NCI-H2196 (cell line): ENCODE results near the gene TSTD1.

ENCODE experiments used
- DNase-seq: peaks from one replicate; lab custom pipeline; 2025; ENCODE audit not compliant: unreplicated experiment; lab: John Stamatoyannopoulos, UW

Gene TSTD1

DNA sequence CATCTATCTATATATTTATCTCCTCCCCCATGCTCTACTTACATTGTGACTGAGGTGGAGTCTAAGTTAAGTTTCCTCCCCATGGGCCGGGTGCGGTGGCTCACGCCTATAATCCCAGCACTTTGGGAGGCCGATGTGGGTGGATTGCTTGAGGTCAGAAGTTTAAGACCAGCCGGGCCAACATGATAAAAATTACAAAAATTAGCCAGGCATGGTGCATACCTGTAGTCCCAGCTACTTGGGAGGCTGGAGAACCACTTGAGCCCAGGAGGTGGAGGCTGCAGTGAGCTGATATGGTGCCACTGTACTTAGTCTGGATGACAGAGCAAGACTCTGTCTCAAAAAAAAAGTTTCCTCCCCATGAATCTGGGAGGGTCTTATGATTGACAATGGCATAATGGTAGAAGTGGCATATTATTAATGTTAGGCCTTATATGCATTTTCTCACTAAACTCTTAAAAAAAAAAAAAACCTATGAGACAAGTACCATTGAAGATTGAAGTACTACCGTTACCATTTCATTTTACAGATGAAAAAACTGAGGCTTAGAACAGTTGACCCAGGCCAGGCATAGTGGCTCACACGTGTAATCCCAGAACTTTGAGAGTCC lies 29.1 kb downstream of the TSTD1 start:
- DNase-seq = no peak

DNA sequence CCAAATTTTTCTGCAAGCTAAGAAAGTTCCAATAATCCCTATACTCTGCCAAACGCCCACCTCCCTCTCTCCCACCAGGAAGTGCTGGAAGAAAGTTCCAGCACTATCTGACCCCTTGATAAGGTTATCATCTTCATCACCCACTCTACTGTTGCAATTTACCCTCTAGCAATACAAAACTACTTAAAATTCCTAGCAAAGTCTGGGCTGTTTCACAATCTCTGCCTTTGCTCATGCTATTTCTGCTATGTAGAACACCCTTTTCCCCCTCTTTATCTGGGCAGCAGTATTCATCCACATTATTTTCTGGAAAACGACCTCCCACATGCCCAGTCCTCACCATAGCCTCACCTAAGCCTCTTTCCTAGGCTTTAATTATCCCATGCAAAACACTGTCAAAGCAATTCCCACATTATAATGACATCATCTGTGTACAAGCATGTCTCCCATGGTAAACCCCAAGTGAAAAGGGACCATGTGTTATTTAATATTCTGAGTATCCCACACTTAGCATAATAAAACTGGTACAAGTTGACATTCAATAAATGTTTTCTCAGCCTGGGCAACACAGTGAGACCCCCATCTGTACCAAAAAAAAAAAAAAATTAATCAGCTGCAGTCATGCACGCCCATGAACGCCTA lies 29.8 kb downstream of the TSTD1 start:
- DNase-seq = no peak

DNA sequence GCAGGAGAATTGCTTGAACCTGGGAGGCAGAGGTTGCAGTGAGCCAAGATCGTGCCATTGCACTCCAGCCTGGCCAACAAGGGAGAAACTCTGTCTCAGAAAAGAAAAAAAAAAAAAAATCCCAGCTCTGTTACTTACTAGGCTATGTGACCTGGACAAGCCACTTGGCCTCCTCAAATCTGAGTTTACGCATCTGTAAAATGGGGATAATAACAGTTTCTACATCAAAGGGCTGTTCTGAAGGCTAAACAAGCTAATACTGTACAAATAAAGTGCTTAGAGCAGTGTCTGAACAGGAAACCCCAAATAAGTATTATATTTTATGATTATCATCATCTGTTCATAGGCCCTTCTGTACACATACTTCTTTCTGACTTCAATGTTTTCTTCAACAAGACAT lies 31.4 kb downstream of the TSTD1 start:
- DNase-seq = no peak

DNA sequence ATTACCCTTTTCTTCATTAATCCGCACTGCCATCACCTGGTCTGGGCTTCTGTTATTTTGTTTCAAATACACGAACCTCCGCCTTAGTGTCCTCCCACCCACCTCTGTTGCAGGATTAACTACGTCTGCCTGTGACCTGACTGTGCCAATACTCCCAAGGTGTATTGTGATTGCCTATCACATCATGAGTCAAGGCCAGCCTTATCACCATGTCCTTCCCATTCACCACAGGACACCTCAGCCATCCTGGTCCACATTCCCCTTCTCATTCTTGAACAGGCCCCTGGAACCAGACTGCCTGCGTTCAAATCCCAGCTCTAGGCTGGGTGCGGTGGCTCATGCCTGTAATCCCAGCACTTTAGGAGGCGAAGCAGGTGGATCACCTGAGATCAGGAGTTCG lies 32.2 kb downstream of the TSTD1 start:
- no peak for DNase-seq

DNA sequence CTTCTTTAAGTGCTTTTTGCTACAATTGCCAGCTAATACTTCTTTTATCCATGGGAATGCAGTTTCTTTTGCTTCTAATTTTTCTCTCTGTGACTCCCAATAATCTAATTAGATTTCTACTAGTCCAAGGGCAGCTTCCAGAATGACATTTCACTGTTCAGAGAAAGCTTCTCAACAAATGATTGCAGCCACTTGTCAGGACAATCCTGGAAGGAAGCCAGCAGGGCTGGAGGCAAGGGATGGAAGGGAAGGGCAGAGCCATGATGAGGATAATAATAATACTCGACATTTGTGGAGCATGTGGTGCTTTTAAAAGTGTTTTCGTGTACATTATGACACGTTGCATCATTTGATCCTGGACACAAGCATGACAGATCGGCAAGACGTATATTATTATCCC lies 37.2 kb downstream of the TSTD1 start:
- DNase-seq = peak; percentile 59

DNA sequence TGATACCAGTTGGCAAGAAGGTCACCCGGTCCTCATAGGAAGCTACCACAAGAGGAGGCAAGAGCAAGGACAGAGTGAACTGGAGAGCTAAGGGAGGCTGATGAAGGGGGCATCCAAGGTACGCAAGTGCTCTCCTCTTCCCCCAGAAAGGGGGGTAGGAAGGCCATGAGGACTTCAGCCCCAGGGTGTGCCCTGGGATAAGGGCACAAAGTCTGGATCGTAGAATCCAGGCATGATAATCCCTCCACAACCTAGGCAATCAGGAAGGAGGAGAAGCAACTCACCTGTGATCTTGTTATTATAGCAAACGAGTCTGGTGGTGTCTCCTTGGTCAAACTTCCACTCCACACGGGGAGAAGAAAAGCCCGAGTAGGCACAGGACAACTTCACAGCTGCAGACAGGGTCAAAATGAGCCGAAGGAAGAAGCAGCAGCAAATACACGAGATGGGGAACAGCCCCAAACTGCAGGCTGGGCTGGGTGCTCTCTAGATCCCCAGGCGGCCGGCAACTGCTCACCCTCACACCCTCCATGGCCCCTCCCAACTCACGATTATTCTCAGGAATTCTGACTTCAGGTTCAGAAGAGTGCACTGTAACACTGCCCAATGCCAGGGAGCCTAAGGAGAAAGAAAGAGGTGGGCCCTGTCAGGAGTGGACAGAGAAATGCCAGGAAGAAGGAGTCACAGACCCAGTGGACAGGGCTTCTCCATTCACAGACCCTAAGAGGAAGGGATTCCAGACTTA lies 37.9 kb downstream of the TSTD1 start:
- DNase-seq = no peak

DNA sequence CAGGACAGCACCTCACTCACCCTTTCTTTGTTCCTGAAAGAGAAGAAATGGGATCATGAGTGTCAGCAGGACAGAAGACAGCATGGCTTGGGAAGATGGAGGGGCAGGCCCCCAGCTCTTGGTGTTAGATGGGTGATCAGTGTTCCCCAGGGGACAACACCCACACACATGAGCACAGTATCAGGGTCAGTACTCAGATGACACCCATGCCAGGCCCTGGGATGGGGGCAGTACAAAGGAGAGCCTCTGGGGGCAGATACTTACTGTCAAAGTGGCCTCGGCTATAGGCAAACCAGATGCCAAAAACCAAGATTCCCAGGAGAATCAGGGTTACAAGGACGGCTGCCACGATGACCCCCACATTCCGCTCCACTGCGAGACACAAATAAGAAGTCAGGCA lies 39.4 kb downstream of the TSTD1 start:
- no peak for DNase-seq

DNA sequence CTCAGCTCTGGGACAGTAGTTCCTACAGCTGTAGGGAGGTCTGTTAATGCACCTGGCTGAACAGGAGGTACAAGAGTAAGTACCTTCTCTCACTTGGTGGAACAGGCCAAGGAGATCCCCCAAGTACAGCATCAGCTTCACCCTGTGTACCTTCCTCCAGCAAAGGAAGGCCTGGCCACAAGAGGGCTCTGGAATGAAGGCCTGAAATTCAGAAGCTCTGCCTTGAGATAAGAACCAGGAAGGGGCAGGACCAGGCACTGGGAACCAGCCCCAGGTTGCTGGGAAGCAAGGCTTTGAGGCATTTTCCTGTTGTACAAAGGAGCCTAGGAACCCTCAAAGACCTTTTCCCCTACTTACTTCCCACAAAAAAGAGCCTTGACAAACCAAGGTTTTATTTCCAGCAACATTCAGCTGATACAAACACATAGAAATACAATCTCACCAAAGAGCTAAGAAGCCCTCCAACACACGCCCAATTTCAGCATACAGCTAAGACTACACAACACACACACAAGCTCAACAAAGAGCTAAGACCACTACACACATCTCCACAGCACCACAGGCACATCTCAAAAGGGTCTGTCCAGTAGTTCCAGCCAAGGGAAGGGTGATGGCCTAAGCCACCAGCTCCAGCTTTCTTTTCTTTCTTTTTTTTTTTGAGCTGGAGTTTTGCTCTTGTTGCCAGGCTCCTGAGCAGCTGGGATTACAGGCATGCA lies 41.3 kb downstream of the TSTD1 start:
- peak; percentile 36 for DNase-seq

DNA sequence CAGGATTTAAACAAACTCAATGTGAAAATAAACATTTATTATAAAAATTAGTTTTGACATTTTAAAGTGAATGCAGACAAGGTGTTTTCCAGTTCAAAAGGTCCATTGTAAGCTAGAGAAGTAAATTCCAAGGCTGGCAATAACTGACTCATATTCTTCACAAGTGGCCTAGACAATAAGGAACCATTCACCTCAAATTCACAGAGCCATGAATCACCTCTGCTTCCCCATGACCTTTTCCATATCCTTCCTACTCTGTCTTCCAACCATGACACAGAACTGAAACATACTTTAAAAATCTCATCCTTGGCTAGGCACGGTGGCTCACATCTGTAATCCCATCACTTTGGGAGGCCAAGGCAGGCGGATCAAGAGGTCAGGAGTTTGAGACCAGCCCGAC lies 42.6 kb downstream of the TSTD1 start:
- no peak for DNase-seq

DNA sequence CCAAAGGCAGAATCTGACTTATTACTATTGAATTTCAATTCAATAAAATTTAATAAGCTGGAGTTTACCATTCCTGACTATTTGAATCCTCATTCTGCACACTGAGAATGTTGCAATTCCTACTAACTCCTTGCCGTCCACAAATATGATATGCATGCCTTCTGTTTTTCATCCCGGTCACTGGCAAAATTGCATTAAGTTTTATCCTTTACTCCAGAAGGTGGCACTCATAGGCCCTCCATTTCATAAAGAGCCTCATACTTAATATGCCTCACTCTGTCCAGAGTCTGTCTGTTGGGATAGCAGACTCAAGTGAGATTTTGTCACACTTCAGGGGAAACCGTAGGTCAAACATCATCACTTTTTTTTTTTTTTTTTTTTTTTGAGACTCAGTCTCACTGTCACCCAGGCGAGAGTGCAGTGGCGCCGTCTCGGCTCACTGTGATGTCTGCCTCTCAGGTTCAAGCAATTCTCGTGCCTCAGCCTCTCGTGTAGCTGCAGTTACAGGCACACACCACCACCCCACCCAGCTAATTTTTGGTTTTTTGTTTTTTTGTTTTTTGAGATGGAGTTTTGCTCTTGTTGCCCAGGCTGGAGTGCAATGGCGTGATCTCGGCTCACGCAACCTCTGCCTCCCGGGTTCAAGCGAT lies 45.1 kb downstream of the TSTD1 start:
- DNase-seq = peak; percentile 24

DNA sequence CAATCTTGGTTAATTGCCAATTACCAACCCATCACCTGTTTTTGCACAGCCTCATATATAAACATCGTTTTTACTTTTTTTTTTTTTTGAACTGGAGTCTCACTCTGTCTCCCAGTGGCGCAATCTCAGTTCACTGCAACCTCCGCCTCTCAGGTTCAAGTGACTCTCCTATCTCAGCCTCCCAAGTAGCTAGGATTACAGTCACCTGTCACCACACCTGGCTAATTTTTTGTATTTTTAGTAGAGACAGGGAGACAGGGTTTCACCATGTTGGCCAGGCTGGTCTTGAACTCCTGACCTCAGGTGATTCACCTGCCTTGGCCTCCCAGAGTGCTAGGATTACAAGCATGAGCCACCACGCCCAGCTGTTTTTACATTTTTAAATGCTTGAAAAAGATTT lies 46.7 kb downstream of the TSTD1 start:
- peak; percentile 52 for DNase-seq
